Spinal cord (tissue), 10 donors: Measurements from ENCODE around the gene SERPINB7. TPM values are rescaled to one million over a fixed set of nuclear protein-coding genes. Genes with fewer than 3 reads are reported as not detected.

Experiments
- DNase-seq, 6 donors: peaks; one replicate each; pipeline versions ENCODE4 v3.0.0 to v3.0.0-alpha.2; 2013 to 2015; ENCODE audit warnings: low spot score in 6 of 6, low read depth in 4 of 6
- H3K27ac ChIP-seq: one replicate; pipeline ENCODE4 v1.5.1; 2013; ENCODE audit warnings: low read depth, low read length, control low read depth
- H3K27me3 ChIP-seq: one replicate; pipeline ENCODE4 v1.6.1; 2013; ENCODE audit warnings: low read length; ENCODE audit not compliant: control insufficient read depth, insufficient read depth
- H3K36me3 ChIP-seq: one replicate; pipeline ENCODE4 v1.6.1; 2013; ENCODE audit warnings: low read length; ENCODE audit not compliant: control insufficient read depth, insufficient read depth
- H3K4me1 ChIP-seq: one replicate; pipeline ENCODE4 v1.6.1; 2013; ENCODE audit warnings: low read length; ENCODE audit not compliant: control insufficient read depth, insufficient read depth
- H3K4me3 ChIP-seq: one replicate; pipeline ENCODE4 v1.5.1; 2013; ENCODE audit warnings: low read depth, low read length, control low read depth
- H3K9me3 ChIP-seq: one replicate; pipeline ENCODE4 v1.6.1; 2013; ENCODE audit warnings: low read length; ENCODE audit not compliant: control insufficient read depth, insufficient read depth
- WGBS: methylation state at CpG from one replicate; pipeline ENCODE4 v1.1.5; 2013; ENCODE audit warnings: missing lambda C conversion rate; ENCODE audit not compliant: insufficient coverage; 5-methylcytosine and 5-hydroxymethylcytosine counted together
- polyA plus RNA-seq, 2 donors: library from polyadenylated mRNA; unstranded; fragments of 120-200 nt; gene quantifications; one replicate each; pipeline ENCODE4 v1.2.1, GENCODE V29; 2013; ENCODE audit not compliant: insufficient read length in 2 of 2
- total RNA-seq, 2 donors: library from RNA; depleted of rRNA in 1 of 2; stranded (reverse); fragments of 120-200 nt in 1 of 2; fragments of >200 nt in 1 of 2; gene quantifications; one replicate each; pipeline versions ENCODE4 v1.2.3 to v1.2.4, GENCODE V29; 2013 to 2014
- donor health status: healthy.

The SERPINB7 gene
- total and polyA plus RNA-seq, 4 donors: not detected

- Histone ChIP-seq H3K4me3 (no peak overlapping the region), H3K4me1 (no peaks in the 10 kb centered on the region), H3K27me3 (no peaks in the 10 kb centered on the region), H3K36me3 (no peaks in the 10 kb centered on the region), H3K9me3 (no peaks in the 10 kb centered on the region), H3K27ac (no peak overlapping the region)
- DNase-seq: no peak
- WGBS: no CpG with 5 or more reads among the region's 4 CpGs
These were observed 59.4 kb downstream of the SERPINB7 start for GRCh38 chr18:63834471-63835113.

- Histone ChIP-seq H3K27me3 (no peaks in the 10 kb centered on the region), H3K4me3 (no peak overlapping the region), H3K27ac (no peak overlapping the region), H3K9me3 (no peaks in the 10 kb centered on the region), H3K4me1 (no peaks in the 10 kb centered on the region), H3K36me3 (no peaks in the 10 kb centered on the region)
- no peak for DNase-seq
- WGBS: no CpG with 5 or more reads among the region's 3 CpGs
These were observed 61.2 kb downstream of the SERPINB7 start for GRCh38 chr18:63836456-63836855.

- Histone ChIP-seq H3K4me1 (no peaks in the 10 kb centered on the region), H3K36me3 (no peaks in the 10 kb centered on the region), H3K27ac (no peak overlapping the region), H3K27me3 (no peaks in the 10 kb centered on the region), H3K4me3 (no peak overlapping the region), H3K9me3 (no peaks in the 10 kb centered on the region)
- no peak for DNase-seq
- 100% methylated on average over 3 of the region's 5 CpGs for WGBS
These were observed 62.4 kb downstream of the SERPINB7 start for GRCh38 chr18:63837590-63837989.

GRCh38 chr18:63843008-63843407 lies 67.8 kb downstream of the SERPINB7 start:
- no peaks in the 10 kb centered on the region for H3K9me3 ChIP-seq
- no peaks in the 10 kb centered on the region for H3K36me3 ChIP-seq
- no peaks in the 10 kb centered on the region for H3K4me1 ChIP-seq
- no peaks in the 10 kb centered on the region for H3K27me3 ChIP-seq
- 72% methylated on average over 3 of the region's 7 CpGs for WGBS
- no peak for DNase-seq
- no peak overlapping the region for H3K27ac ChIP-seq
- no peak overlapping the region for H3K4me3 ChIP-seq

- Histone ChIP-seq H3K9me3 (no peaks in the 10 kb centered on the region), H3K27me3 (no peaks in the 10 kb centered on the region), H3K36me3 (no peaks in the 10 kb centered on the region), H3K4me1 (no peaks in the 10 kb centered on the region), H3K27ac (no peak overlapping the region), H3K4me3 (no peak overlapping the region)
- DNase-seq: peak in 3 of 6 donors; percentile 11 to 76 (median 45)
- WGBS: 0% methylated on average over 1 of the region's 3 CpGs
These were observed 69.0 kb downstream of the SERPINB7 start for GRCh38 chr18:63844254-63844653.

- no CpG with 5 or more reads among the region's 2 CpGs for WGBS
- DNase-seq: peak in 5 of 6 donors; percentile 3 to 84 (median 28)
- H3K9me3 ChIP-seq: no peaks in the 10 kb centered on the region
These were observed 72.9 kb downstream of the SERPINB7 start for GRCh38 chr18:63848159-63848558.

GRCh38 chr18:63850020-63850419 lies 74.8 kb downstream of the SERPINB7 start:
- WGBS: 17% methylated on average over 1 of the region's 4 CpGs
- Histone ChIP-seq H3K4me1 (no peaks in the 10 kb centered on the region), H3K9me3 (no peaks in the 10 kb centered on the region), H3K27ac (no peak overlapping the region), H3K36me3 (no peaks in the 10 kb centered on the region), H3K27me3 (no peaks in the 10 kb centered on the region), H3K4me3 (no peak overlapping the region)
- DNase-seq: peak in 3 of 6 donors; percentile 1 to 54 (median 12)

More at GRCh38 chr18:63848159-63848558, 72.9 kb downstream of the SERPINB7 start:
- Histone ChIP-seq H3K4me1 (no peaks in the 10 kb centered on the region), H3K27me3 (no peaks in the 10 kb centered on the region), H3K27ac (no peak overlapping the region), H3K4me3 (no peak overlapping the region), H3K36me3 (no peaks in the 10 kb centered on the region)

GRCh38 chr18:63850636-63851035 lies 75.4 kb downstream of the SERPINB7 start:
- Histone ChIP-seq H3K27ac (no peak overlapping the region), H3K9me3 (no peaks in the 10 kb centered on the region), H3K4me3 (no peak overlapping the region), H3K4me1 (no peaks in the 10 kb centered on the region), H3K27me3 (no peaks in the 10 kb centered on the region), H3K36me3 (no peaks in the 10 kb centered on the region)
- no peak for DNase-seq
- WGBS: 84% methylated on average over 2 of the region's 2 CpGs
